Neural crest cell (in vitro differentiated cells): ENCODE measurements around the gene CYTH4. TPM values are rescaled to one million over a fixed set of nuclear protein-coding genes. Genes with fewer than 3 reads are reported as not detected.

Experiments used
- DNase-seq: peaks from one replicate; pipeline ENCODE4 v3.0.0; 2021; ENCODE audit warnings: low read depth, mixed read lengths, low spot score
- H3K27ac Mint-ChIP-seq: one replicate; pipeline ENCODE4 v1.8.0; 2021; ENCODE audit warnings: mild to moderate bottlenecking, mixed read lengths; ENCODE audit not compliant: unreplicated experiment
- H3K27me3 Mint-ChIP-seq: 2 replicates; pipeline ENCODE4 v1.8.0; 2021; ENCODE audit warnings: low read depth, mild to moderate bottlenecking, mixed read lengths
- H3K36me3 Mint-ChIP-seq: 2 replicates; pipeline ENCODE4 v1.8.0; 2021; ENCODE audit warnings: low read depth, mild to moderate bottlenecking, mixed read lengths
- H3K4me1 Mint-ChIP-seq: 2 replicates; pipeline ENCODE4 v1.8.0; 2021; ENCODE audit warnings: mixed read lengths
- H3K4me3 Mint-ChIP-seq: one replicate; pipeline ENCODE4 v1.8.0; 2021; ENCODE audit warnings: mild to moderate bottlenecking, mixed read lengths
- H3K9me3 Mint-ChIP-seq: 2 replicates; pipeline ENCODE4 v1.8.0; 2021; ENCODE audit warnings: mixed read lengths
- total RNA-seq: library from RNA; stranded (reverse); gene quantifications from 2 replicates; pipeline ENCODE4 v1.2.1, GENCODE V29; 2021
- TF ChIP-seq, protein P1 (sequence below): fragments of 200-600 bp; sonication (generic); conservative IDR thresholded peaks from 2 replicates; pipeline ENCODE4 v1.5.0; 2021; ENCODE audit warnings: antibody characterized with exemption, mild to moderate bottlenecking

The CYTH4 gene
- total RNA-seq, 1 donor from 2014 or later: not detected

DNA sequence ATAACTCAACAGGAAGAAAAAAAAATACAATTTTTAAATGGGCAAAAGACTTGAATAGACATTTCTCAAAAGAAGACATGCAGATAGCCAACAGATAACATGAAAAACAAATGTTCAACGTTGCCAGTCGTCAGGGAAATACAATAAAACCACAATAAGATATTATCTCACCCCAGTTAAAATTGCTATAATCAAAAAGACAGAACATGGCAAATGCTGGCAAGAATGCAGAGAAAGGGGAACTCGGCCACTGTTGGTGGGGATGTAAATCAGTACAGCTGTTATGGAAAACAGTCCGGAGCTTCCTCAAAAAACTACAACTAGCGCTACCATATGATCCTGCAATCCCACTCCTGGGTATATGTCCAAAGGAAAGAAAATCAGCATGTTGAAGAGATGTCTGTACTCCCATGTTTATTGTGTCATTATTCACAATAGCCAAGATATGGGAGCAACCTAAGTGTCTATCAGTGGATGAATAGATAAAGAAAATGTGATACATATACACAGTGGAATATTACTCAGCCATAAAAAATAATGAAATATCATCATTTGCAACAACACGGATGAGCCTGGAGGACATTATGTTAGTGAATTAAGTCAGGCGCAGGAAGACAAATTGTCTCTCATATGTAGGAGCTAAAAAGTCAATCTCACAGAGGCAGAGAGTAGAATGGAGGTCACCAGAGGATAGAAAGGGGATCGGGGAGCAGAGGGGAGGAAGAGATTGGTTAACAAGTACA, 12.2 kb upstream of the CYTH4 start:
- no peak for DNase-seq
- H3K27ac Mint-ChIP-seq: no peak overlapping the region
- peaks cover 27% of the 10 kb centered on the region for H3K27me3 Mint-ChIP-seq
- peaks cover 3% of the 10 kb centered on the region for H3K36me3 Mint-ChIP-seq
- H3K4me3 Mint-ChIP-seq: no peak overlapping the region
- TF ChIP-seq, protein P1, sequence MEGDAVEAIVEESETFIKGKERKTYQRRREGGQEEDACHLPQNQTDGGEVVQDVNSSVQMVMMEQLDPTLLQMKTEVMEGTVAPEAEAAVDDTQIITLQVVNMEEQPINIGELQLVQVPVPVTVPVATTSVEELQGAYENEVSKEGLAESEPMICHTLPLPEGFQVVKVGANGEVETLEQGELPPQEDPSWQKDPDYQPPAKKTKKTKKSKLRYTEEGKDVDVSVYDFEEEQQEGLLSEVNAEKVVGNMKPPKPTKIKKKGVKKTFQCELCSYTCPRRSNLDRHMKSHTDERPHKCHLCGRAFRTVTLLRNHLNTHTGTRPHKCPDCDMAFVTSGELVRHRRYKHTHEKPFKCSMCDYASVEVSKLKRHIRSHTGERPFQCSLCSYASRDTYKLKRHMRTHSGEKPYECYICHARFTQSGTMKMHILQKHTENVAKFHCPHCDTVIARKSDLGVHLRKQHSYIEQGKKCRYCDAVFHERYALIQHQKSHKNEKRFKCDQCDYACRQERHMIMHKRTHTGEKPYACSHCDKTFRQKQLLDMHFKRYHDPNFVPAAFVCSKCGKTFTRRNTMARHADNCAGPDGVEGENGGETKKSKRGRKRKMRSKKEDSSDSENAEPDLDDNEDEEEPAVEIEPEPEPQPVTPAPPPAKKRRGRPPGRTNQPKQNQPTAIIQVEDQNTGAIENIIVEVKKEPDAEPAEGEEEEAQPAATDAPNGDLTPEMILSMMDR: no peak
- H3K4me1 Mint-ChIP-seq: peaks cover 7% of the 10 kb centered on the region
- no peaks in the 10 kb centered on the region for H3K9me3 Mint-ChIP-seq

DNA sequence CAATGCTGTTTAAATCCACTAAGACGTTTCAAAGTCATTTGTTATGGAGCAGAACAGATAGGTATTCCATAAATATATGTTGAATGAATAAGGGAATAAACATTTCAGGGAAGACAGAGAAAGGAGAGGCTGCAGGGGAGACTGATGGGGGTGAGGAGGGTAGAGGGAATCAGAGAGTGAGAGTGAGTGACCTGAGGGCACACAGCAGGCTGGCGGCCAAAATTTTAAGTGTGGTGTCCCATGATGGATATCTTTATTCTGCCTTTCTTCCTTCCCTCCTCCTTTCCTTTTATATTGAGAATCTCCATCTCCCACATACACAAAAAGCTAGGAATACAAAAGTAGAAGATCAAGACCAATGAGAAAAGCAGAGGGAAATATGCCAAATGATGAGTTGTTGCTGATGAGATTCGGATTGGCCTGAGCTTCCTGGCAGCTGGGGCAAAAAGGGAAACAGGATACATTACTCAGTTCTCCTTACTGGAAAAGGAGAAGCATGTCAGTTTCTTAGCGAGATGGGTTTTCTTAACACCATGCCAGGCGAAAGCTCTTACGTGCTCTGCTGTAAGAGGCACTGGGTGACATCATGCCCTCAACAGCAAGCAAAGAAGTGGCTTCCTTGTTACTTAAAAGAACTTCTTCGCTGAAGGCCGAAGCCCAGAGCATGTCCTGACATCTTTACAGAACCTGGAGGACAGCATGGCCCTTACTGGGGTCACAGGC, 11.2 kb upstream of the CYTH4 start:
- H3K4me1 Mint-ChIP-seq: peaks cover 7% of the 10 kb centered on the region
- TF ChIP-seq, protein P1: no peak
- H3K36me3 Mint-ChIP-seq: no peaks in the 10 kb centered on the region
- no peak for DNase-seq
- no peak overlapping the region for H3K27ac Mint-ChIP-seq
- no peak overlapping the region for H3K4me3 Mint-ChIP-seq
- no peaks in the 10 kb centered on the region for H3K9me3 Mint-ChIP-seq
- peaks cover 29% of the 10 kb centered on the region for H3K27me3 Mint-ChIP-seq

DNA sequence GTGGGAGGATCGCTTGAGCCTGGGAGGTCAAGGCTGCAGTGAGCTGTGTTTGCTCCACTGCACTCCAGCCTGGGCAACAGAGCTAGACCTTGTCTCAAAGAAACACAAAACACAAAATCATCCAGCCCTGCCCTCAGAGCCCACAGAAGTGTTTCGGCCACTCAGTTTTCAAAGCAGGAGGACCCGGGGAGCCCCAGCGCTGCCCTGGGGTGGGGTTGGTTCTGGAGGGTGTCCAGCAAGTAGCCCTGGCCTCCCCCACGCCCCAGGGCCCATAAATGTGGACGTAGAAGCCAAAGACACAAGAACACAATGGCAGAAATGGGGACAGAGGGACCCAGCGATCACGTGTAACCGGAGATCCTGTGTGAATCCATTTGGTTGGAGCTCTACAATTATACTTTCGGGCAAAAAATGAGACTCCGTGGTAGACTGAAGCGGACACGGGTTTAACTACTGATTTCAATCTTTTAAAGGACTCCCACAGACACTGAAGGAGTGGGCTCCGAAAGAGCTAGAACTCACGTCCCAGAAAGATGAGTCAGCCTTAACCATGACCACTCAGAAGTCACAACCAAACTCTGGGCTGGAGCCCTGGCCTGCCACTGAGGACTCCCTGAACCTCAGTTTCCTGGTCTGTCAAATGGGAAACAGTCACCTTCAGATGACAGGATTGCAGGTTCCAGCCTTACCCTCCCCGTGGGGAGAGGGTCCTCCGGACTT, 9.0 kb upstream of the CYTH4 start:
- H3K4me3 Mint-ChIP-seq: no peak overlapping the region
- DNase-seq: no peak
- H3K27me3 Mint-ChIP-seq: peaks cover 28% of the 10 kb centered on the region
- no peaks in the 10 kb centered on the region for H3K36me3 Mint-ChIP-seq
- TF ChIP-seq, protein P1: no peak
- no peaks in the 10 kb centered on the region for H3K9me3 Mint-ChIP-seq
- H3K4me1 Mint-ChIP-seq: peaks cover under 1% of the 10 kb centered on the region
- H3K27ac Mint-ChIP-seq: no peak overlapping the region

DNA sequence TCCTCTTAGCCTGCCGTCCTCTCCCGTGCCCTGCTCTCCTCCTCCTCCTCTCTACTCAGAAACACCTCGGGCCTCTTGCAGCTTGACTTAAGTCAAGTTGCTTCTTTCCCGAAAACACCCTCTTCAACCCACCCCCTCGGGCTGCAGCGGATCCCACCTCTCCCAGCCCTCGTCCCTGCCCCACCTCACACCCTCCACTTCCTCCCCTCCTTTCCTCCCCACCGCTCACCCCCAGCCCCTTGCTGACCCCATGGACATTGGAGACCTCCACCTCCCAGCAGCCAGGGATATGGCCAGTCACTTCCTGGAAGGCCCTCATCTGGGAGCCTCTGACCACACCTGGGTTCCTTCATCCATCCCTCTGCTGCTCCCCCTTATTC, 8.5 kb upstream of the CYTH4 start:
- Mint-ChIP-seq H3K9me3 (no peaks in the 10 kb centered on the region), H3K4me1 (peaks cover 6% of the 10 kb centered on the region), H3K27me3 (peaks cover 28% of the 10 kb centered on the region), H3K4me3 (no peak overlapping the region), H3K36me3 (no peaks in the 10 kb centered on the region), H3K27ac (no peak overlapping the region)
- no peak for DNase-seq
- TF ChIP-seq, protein P1: no peak

DNA sequence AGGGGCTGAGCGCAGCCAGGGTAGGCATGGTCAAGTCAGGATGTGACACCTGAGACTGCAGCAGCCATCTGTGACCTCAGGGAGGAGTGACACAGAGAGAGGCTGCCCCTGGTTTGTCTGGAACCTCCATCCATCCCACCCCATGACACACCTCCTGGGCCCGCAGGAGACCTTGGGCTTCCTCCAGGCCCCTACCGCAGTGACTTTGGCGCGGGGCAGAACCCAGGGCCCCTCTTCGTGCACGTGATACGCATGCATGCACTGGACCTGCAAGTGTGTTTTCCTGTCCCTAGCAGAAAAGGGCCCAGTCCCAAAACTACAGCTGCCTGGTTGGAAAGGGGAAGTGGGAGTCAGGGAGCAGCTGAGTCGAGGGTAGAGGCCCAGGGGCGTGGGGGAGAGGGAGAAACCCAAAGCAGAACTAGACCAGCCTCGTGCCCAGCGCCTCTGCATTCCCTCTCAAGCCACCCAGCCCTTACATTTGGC, 7.9 kb upstream of the CYTH4 start:
- peaks cover 24% of the 10 kb centered on the region for H3K27me3 Mint-ChIP-seq
- no peak overlapping the region for H3K4me3 Mint-ChIP-seq
- H3K9me3 Mint-ChIP-seq: no peaks in the 10 kb centered on the region
- no peak overlapping the region for H3K27ac Mint-ChIP-seq
- peaks cover 12% of the 10 kb centered on the region for H3K4me1 Mint-ChIP-seq
- TF ChIP-seq, protein P1: no peak
- H3K36me3 Mint-ChIP-seq: no peaks in the 10 kb centered on the region
- DNase-seq: no peak
